Trophoblast cell (in vitro differentiated cells and primary cell): ENCODE data around the gene ARMC3. TPM values are rescaled to one million over a fixed set of nuclear protein-coding genes. Genes with fewer than 3 reads are reported as not detected.
A peak's percentile ranks its signal among the peaks of the same experiment; 100 is the strongest.

Experiments
- DNase-seq, 2 donors: peaks; one replicate each; pipeline ENCODE4 v3.0.0-alpha.2; 2016
- H2AFZ ChIP-seq: 2 replicates; pipeline ENCODE4 v1.6.1; 2013; ENCODE audit warnings: low read length, moderate library complexity, mild to moderate bottlenecking; ENCODE audit not compliant: insufficient read depth, poor library complexity
- H2AK5ac ChIP-seq: 2 replicates; pipeline ENCODE4 v1.6.1; 2013; ENCODE audit warnings: mild to moderate bottlenecking, low read length
- H2BK120ac ChIP-seq: 2 replicates; pipeline ENCODE4 v1.6.1; 2013; ENCODE audit warnings: low read length, mild to moderate bottlenecking, moderate library complexity; ENCODE audit not compliant: insufficient read depth, poor library complexity
- H2BK12ac ChIP-seq: 2 replicates; pipeline ENCODE4 v1.6.1; 2013; ENCODE audit warnings: mild to moderate bottlenecking, low read length, moderate library complexity
- H2BK5ac ChIP-seq: 2 replicates; pipeline ENCODE4 v1.6.1; 2013; ENCODE audit warnings: low read length, low read depth, moderate library complexity, mild to moderate bottlenecking; ENCODE audit not compliant: poor library complexity
- H3K14ac ChIP-seq: 2 replicates; pipeline ENCODE4 v1.6.1; 2013; ENCODE audit warnings: mild to moderate bottlenecking, low read length
- H3K18ac ChIP-seq: 2 replicates; pipeline ENCODE4 v1.6.1; 2013; ENCODE audit warnings: mild to moderate bottlenecking, low read length
- H3K23ac ChIP-seq: 2 replicates; pipeline ENCODE4 v1.6.1; 2013; ENCODE audit warnings: low read length
- H3K27ac ChIP-seq: 2 replicates; pipeline ENCODE4 v1.5.1; 2013; ENCODE audit warnings: low read depth, mild to moderate bottlenecking, inconsistent platforms, low read length, moderate library complexity
- H3K27me3 ChIP-seq: 2 replicates; pipeline ENCODE4 v1.6.1; 2013; ENCODE audit warnings: inconsistent platforms, mild to moderate bottlenecking, low read length, moderate library complexity; ENCODE audit not compliant: insufficient read depth
- H3K36me3 ChIP-seq, 2 experiments: 1 replicate in 1 of 2; 2 replicates in 1 of 2; pipeline ENCODE4 v1.6.1; 2013; ENCODE audit warnings: low read length in 2 of 2, mild to moderate bottlenecking in 2 of 2, moderate library complexity in 1 of 2; ENCODE audit not compliant: insufficient read depth in 2 of 2, control insufficient read depth in 1 of 2
- H3K4ac ChIP-seq: 2 replicates; pipeline ENCODE4 v1.6.1; 2013; ENCODE audit warnings: low read depth, mild to moderate bottlenecking, low read length, moderate library complexity
- H3K4me1 ChIP-seq, 2 experiments: 1 replicate in 1 of 2; 2 replicates in 1 of 2; pipeline ENCODE4 v1.6.1; 2013; ENCODE audit warnings: low read length in 2 of 2, mild to moderate bottlenecking in 2 of 2, moderate library complexity in 1 of 2; ENCODE audit not compliant: insufficient read depth in 2 of 2, control insufficient read depth in 1 of 2
- H3K4me2 ChIP-seq: 2 replicates; pipeline ENCODE4 v1.6.1; 2013; ENCODE audit warnings: inconsistent platforms, mild to moderate bottlenecking, low read length, moderate library complexity
- H3K4me3 ChIP-seq: 2 replicates; pipeline ENCODE4 v1.5.1; 2013; ENCODE audit warnings: mild to moderate bottlenecking, low read depth, low read length, inconsistent platforms
- H3K79me1 ChIP-seq: one replicate; pipeline ENCODE4 v1.6.1; 2013; ENCODE audit warnings: low read length
- H3K79me2 ChIP-seq: 2 replicates; pipeline ENCODE4 v1.6.1; 2013; ENCODE audit warnings: low read length, mild to moderate bottlenecking; ENCODE audit not compliant: control insufficient read depth, insufficient read depth, poor library complexity
- H3K9ac ChIP-seq: 2 replicates; pipeline ENCODE4 v1.6.1; 2013; ENCODE audit warnings: mild to moderate bottlenecking, low read length
- H3K9me3 ChIP-seq: 2 replicates; pipeline ENCODE4 v1.6.1; 2013; ENCODE audit warnings: low read depth, mild to moderate bottlenecking, control low read depth, inconsistent platforms, low read length; ENCODE audit not compliant: insufficient read depth
- H4K12ac ChIP-seq: 2 replicates; pipeline ENCODE4 v1.6.1; 2013; ENCODE audit warnings: low read depth, mild to moderate bottlenecking, low read length, moderate library complexity
- H4K8ac ChIP-seq: 2 replicates; pipeline ENCODE4 v1.6.1; 2013; ENCODE audit warnings: low read depth, mild to moderate bottlenecking, low read length, moderate library complexity
- H4K91ac ChIP-seq: one replicate; pipeline ENCODE4 v1.6.1; 2013; ENCODE audit warnings: low read depth, mild to moderate bottlenecking, low read length, moderate library complexity
- WGBS: extraction: QIAGEN DNeasy Blood & Tissue Kit; methylation state at CpG from one replicate; pipeline ENCODE4 v1.1.7; 2013; ENCODE audit warnings: missing lambda C conversion rate; ENCODE audit not compliant: insufficient read length, insufficient coverage; ENCODE audit errors: extremely low coverage; 5-methylcytosine and 5-hydroxymethylcytosine counted together
- polyA plus RNA-seq: library from polyadenylated mRNA; stranded (reverse); fragments of 200-250 nt; gene quantifications from 2 replicates; pipeline ENCODE4 v1.2.3, GENCODE V29; 2013

ARMC3 gene
- polyA plus RNA-seq: 0.12 and 0.27 TPM in 2 replicates

GRCh38 chr10:22927661-22928403 lies at the start of gene ARMC3:
Gene ARMC3, plus strand, starts transcription at chr10:22928053. Its CDS starts 3,944 bp downstream, at chr10:22931997.
- Histone ChIP-seq H3K9me3 (no peaks in the 10 kb centered on the region), H3K4me3 (peak within 1 kb of the TSS; percentile 66), H3K27ac (no peak within 1 kb of the TSS), H2BK120ac (no peak within 1 kb of the TSS), H4K91ac (no peak within 1 kb of the TSS), H2AFZ (peak within 1 kb of the TSS; percentile 83), H2BK5ac (no peak within 1 kb of the TSS), H3K4ac (no peak within 1 kb of the TSS), H2AK5ac (no peak within 1 kb of the TSS), H2BK12ac (no peak within 1 kb of the TSS), H3K23ac (no peak within 1 kb of the TSS), H3K36me3 (no peaks in the 10 kb centered on the region), H3K18ac (no peak within 1 kb of the TSS), H3K79me2 (no peaks in the 10 kb centered on the region), H3K79me1 (no peaks in the 10 kb centered on the region), H3K27me3 (no peaks in the 10 kb centered on the region), H3K4me2 (peak within 1 kb of the TSS; percentile 98), H3K4me1 (no peaks in the 10 kb centered on the region), H4K12ac (no peak within 1 kb of the TSS), H4K8ac (peak within 1 kb of the TSS; percentile 77), H3K14ac (peak within 1 kb of the TSS; percentile 8), H3K9ac (peak within 1 kb of the TSS; percentile 21)
- whole genome bisulfite sequencing: no CpG with 5 or more reads among the region's 41 CpGs
- DNase-seq: peak; percentile 28 to 66

DNA sequence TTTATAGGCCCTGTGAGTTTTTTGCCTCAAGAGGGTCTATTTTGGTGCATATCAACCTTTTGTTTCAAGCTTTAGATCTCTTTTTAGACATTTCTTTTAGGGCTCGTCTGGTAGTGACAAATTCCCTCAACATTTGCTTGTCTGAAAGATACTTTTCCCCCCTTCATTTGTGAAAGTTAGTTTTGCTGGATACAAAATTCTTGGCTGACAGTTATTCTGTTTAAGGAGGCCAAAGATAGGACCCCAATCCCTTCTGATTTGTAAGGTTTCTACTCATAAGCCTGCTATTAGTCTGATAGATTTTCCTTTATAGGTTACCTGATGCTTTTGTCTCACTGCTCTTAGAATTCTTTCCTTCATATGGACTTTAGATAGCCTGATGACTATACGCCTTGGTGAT lies 36.1 kb upstream of the ARMC3 start:
- WGBS: no CpG with 5 or more reads among the region's 2 CpGs
- Histone ChIP-seq H3K27me3 (no peaks in the 10 kb centered on the region), H3K79me1 (peaks cover 10% of the 10 kb centered on the region), H3K36me3 (no peaks in the 10 kb centered on the region), H2BK5ac (no peak overlapping the region), H3K23ac (no peak overlapping the region), H4K8ac (no peak overlapping the region), H3K4me1 (peaks cover 13 to 15% of the 10 kb centered on the region in 2 experiments), H3K27ac (no peak overlapping the region), H3K4ac (no peak overlapping the region), H3K4me2 (no peak overlapping the region), H4K91ac (no peak overlapping the region), H2BK12ac (no peak overlapping the region), H3K14ac (no peak overlapping the region), H2AK5ac (no peak overlapping the region), H3K79me2 (peaks cover 2% of the 10 kb centered on the region), H2AFZ (no peak overlapping the region), H3K9me3 (no peaks in the 10 kb centered on the region), H3K18ac (no peak overlapping the region), H2BK120ac (no peak overlapping the region), H4K12ac (no peak overlapping the region), H3K9ac (no peak overlapping the region), H3K4me3 (no peak overlapping the region)
- DNase-seq: no peak

DNA sequence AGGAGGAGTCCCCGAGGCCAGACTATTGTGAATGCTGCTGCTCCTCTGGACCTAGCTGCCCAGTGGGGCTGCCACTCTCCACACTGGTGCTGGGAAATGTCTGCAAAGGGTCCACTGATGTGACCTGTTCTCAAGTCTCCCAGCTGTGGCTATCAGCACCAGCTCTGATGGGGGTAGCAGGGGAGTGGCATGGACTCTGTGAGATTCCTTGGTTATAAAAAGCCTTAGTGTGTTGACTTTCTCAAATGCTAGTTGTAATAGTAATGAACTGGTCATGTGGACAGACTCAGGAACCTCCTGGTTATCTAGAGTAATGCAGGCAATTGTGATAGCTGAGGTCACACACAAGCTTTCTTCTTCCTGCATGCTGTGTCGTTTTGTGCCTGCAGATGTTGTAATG lies 34.1 kb upstream of the ARMC3 start:
- H3K4me1 ChIP-seq: peaks cover 16% of the 10 kb centered on the region in 2 experiments
- no peak overlapping the region for H4K12ac ChIP-seq
- H2BK12ac ChIP-seq: peak overlapping the region; percentile 46
- no peak overlapping the region for H2BK5ac ChIP-seq
- no peak overlapping the region for H3K14ac ChIP-seq
- H3K79me2 ChIP-seq: peaks cover 2% of the 10 kb centered on the region
- H3K9me3 ChIP-seq: no peaks in the 10 kb centered on the region
- H4K8ac ChIP-seq: no peak overlapping the region
- no CpG with 5 or more reads among the region's 2 CpGs for whole genome bisulfite sequencing
- H2AK5ac ChIP-seq: no peak overlapping the region
- no peak overlapping the region for H3K23ac ChIP-seq
- H2AFZ ChIP-seq: no peak overlapping the region
- H3K36me3 ChIP-seq: no peaks in the 10 kb centered on the region
- no peak overlapping the region for H3K4ac ChIP-seq
- H3K79me1 ChIP-seq: peaks cover 12% of the 10 kb centered on the region
- H3K9ac ChIP-seq: no peak overlapping the region
- no peak overlapping the region for H3K18ac ChIP-seq
- H3K4me2 ChIP-seq: no peak overlapping the region
- H3K27ac ChIP-seq: no peak overlapping the region
- H2BK120ac ChIP-seq: no peak overlapping the region
- no peaks in the 10 kb centered on the region for H3K27me3 ChIP-seq
- H4K91ac ChIP-seq: no peak overlapping the region
- H3K4me3 ChIP-seq: no peak overlapping the region
- no peak for DNase-seq

- Histone ChIP-seq H3K23ac (no peak overlapping the region), H3K4me3 (no peak overlapping the region), H3K27ac (no peak overlapping the region), H2BK120ac (no peak overlapping the region), H3K4ac (no peak overlapping the region), H3K18ac (no peak overlapping the region), H3K36me3 (no peaks in the 10 kb centered on the region), H2BK5ac (peak overlapping the region; percentile 49), H3K9ac (no peak overlapping the region), H4K8ac (no peak overlapping the region), H2AFZ (no peak overlapping the region), H4K12ac (no peak overlapping the region), H3K27me3 (no peaks in the 10 kb centered on the region), H3K4me2 (no peak overlapping the region), H3K9me3 (no peaks in the 10 kb centered on the region), H2BK12ac (peak overlapping the region; percentile 7), H3K14ac (no peak overlapping the region), H4K91ac (peak overlapping the region; percentile 64), H2AK5ac (no peak overlapping the region), H3K79me1 (peaks cover 14% of the 10 kb centered on the region), H3K79me2 (peaks cover 2% of the 10 kb centered on the region), H3K4me1 (peaks cover 16% of the 10 kb centered on the region in 2 experiments)
- DNase-seq: peak; percentile 37 to 77
- WGBS: no CpG with 5 or more reads among the region's 4 CpGs
These were observed 33.1 kb upstream of the ARMC3 start for GRCh38 chr10:22894714-22895113.
